Measurements from ENCODE around the gene NAT10.
A peak's percentile ranks its signal among the peaks of the same experiment; 100 is the strongest.

NAT10 gene

DNA sequence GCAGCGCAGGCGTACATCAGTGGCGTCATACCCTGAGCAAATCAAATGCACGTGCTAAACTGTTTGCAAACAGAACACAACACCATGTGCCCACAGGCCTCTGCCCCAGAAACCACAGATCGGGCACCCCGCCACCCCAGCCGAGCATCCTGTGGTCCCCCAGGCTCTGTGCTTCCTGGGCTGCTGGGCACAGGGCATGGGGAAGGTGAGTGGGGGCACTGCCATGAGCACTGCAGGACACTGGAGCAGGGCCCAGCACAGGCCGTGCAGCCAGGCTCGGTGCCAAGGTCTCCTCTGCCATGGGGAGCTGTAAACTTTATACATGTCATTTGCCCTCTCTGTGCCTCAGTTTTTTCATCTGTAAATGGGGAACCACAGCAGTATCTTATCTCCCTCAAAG lies 62.5 kb downstream of the NAT10 start:
- H3K4me3 ChIP-seq (replicated peaks; ENCODE audit: low read depth, low read length): no peak overlapping the region
- H3K27me3 ChIP-seq (replicated peaks; ENCODE audit: control insufficient read depth, insufficient read depth, low read length): no peaks in the 10 kb centered on the region
- peaks cover 5% of the 10 kb centered on the region for H3K36me3 ChIP-seq (ENCODE audit: control insufficient read depth, insufficient read depth, low read length)
- no peak for DNase-seq (ENCODE audit: extremely low read depth, insufficient read length)
- TF ChIP-seq, protein P1, sequence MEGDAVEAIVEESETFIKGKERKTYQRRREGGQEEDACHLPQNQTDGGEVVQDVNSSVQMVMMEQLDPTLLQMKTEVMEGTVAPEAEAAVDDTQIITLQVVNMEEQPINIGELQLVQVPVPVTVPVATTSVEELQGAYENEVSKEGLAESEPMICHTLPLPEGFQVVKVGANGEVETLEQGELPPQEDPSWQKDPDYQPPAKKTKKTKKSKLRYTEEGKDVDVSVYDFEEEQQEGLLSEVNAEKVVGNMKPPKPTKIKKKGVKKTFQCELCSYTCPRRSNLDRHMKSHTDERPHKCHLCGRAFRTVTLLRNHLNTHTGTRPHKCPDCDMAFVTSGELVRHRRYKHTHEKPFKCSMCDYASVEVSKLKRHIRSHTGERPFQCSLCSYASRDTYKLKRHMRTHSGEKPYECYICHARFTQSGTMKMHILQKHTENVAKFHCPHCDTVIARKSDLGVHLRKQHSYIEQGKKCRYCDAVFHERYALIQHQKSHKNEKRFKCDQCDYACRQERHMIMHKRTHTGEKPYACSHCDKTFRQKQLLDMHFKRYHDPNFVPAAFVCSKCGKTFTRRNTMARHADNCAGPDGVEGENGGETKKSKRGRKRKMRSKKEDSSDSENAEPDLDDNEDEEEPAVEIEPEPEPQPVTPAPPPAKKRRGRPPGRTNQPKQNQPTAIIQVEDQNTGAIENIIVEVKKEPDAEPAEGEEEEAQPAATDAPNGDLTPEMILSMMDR (IDR thresholded peaks at IDR 0.05; ENCODE audit: insufficient read depth, low read length, poor library complexity, severe bottlenecking): no peak

GRCh38 chr11:34168642-34169420 lies 63.4 kb downstream of the NAT10 start:
- DNase-seq (ENCODE audit: extremely low read depth, insufficient read length): no peak
- Histone ChIP-seq H3K4me3 (replicated peaks; ENCODE audit: low read depth, low read length) (no peak overlapping the region), H3K36me3 (ENCODE audit: control insufficient read depth, insufficient read depth, low read length) (peaks cover 3% of the 10 kb centered on the region), H3K27me3 (replicated peaks; ENCODE audit: control insufficient read depth, insufficient read depth, low read length) (no peaks in the 10 kb centered on the region)
- TF ChIP-seq, protein P1 (IDR thresholded peaks at IDR 0.05; ENCODE audit: insufficient read depth, low read length, poor library complexity, severe bottlenecking): no peak

- Histone ChIP-seq H3K36me3 (ENCODE audit: control insufficient read depth, insufficient read depth, low read length) (peaks cover 3% of the 10 kb centered on the region), H3K4me3 (replicated peaks; ENCODE audit: low read depth, low read length) (no peak overlapping the region), H3K27me3 (replicated peaks; ENCODE audit: control insufficient read depth, insufficient read depth, low read length) (no peaks in the 10 kb centered on the region)
- DNase-seq (ENCODE audit: extremely low read depth, insufficient read length): no peak
- TF ChIP-seq, protein P1 (IDR thresholded peaks at IDR 0.05; ENCODE audit: insufficient read depth, low read length, poor library complexity, severe bottlenecking): no peak
Observed at GRCh38 chr11:34169686-34170085, 64.3 kb downstream of the NAT10 start.

GRCh38 chr11:34173050-34173449 lies 67.6 kb downstream of the NAT10 start:
- DNase-seq (ENCODE audit: extremely low read depth, insufficient read length): no peak
- Histone ChIP-seq H3K27me3 (replicated peaks; ENCODE audit: control insufficient read depth, insufficient read depth, low read length) (no peaks in the 10 kb centered on the region), H3K4me3 (replicated peaks; ENCODE audit: low read depth, low read length) (no peak overlapping the region), H3K36me3 (ENCODE audit: control insufficient read depth, insufficient read depth, low read length) (peaks cover 3% of the 10 kb centered on the region)
- TF ChIP-seq, protein P1 (IDR thresholded peaks at IDR 0.05; ENCODE audit: insufficient read depth, low read length, poor library complexity, severe bottlenecking): no peak

- H3K27me3 ChIP-seq (replicated peaks; ENCODE audit: control insufficient read depth, insufficient read depth, low read length): no peaks in the 10 kb centered on the region
- TF ChIP-seq, protein P1 (IDR thresholded peaks at IDR 0.05; ENCODE audit: insufficient read depth, low read length, poor library complexity, severe bottlenecking): peak; percentile 99
- H3K36me3 ChIP-seq (ENCODE audit: control insufficient read depth, insufficient read depth, low read length): no peaks in the 10 kb centered on the region; the same call in none of the 2 replicates
- no peak overlapping the region for H3K4me3 ChIP-seq (replicated peaks; ENCODE audit: low read depth, low read length)
- DNase-seq (ENCODE audit: extremely low read depth, insufficient read length): peak; percentile 74
Observed at GRCh38 chr11:34174412-34175041, 69.1 kb downstream of the NAT10 start.
